Measurements from ENCODE around the gene TTC7B. TPM values are rescaled to one million over a fixed set of nuclear protein-coding genes. Genes with fewer than 3 reads are reported as not detected.
A peak's percentile ranks its signal among the peaks of the same experiment; 100 is the strongest.

TTC7B gene
- total RNA-seq, 4 donors from 2014 or later, result 8.4 to 11.2 (median 9.2) TPM

DNA sequence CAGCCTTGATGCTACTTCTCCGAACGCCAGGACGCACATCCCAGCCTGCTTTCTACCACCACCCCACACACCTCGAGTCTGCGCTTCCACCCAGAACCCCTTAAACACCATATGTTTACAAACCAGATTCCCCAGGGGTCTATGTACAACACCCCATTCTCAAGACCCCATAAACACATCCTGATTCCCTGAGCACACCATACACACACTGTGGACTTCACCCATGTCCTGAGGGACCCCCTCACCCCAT lies 733 bp downstream of the TTC7B start:
- no peak for DNase-seq
- Histone ChIP-seq H3K9me3 (no peaks in the 10 kb centered on the region), H3K4me1 (peaks cover 3 to 20% (median 10%) of the 10 kb centered on the region in 4 donors), H3K27ac (peak overlapping the region in 1 of 4 donors; percentile 40), H3K36me3 (no peaks in the 10 kb centered on the region), H3K27me3 (peaks cover 7% of the 10 kb centered on the region), H3K4me3 (peak overlapping the region; percentile 50 to 65 (median 58))
- intact Hi-C loops (cut with DNase I; ENCODE audit: low total_unique reads), result no loop called here
- 40 to 51% methylated on average over 1 to 5 of the region's 5 CpGs for WGBS, 2 donors (ENCODE audit: low coverage in 1 of 2)
- TF ChIP-seq POLR2A (IDR thresholded peaks at IDR 0.05) (no peak), POLR2AphosphoS5 (IDR thresholded peaks at IDR 0.05) (no peak), EP300 (IDR thresholded peaks at IDR 0.05; ENCODE audit: low read depth) (no peak)
- TF ChIP-seq, protein P1, sequence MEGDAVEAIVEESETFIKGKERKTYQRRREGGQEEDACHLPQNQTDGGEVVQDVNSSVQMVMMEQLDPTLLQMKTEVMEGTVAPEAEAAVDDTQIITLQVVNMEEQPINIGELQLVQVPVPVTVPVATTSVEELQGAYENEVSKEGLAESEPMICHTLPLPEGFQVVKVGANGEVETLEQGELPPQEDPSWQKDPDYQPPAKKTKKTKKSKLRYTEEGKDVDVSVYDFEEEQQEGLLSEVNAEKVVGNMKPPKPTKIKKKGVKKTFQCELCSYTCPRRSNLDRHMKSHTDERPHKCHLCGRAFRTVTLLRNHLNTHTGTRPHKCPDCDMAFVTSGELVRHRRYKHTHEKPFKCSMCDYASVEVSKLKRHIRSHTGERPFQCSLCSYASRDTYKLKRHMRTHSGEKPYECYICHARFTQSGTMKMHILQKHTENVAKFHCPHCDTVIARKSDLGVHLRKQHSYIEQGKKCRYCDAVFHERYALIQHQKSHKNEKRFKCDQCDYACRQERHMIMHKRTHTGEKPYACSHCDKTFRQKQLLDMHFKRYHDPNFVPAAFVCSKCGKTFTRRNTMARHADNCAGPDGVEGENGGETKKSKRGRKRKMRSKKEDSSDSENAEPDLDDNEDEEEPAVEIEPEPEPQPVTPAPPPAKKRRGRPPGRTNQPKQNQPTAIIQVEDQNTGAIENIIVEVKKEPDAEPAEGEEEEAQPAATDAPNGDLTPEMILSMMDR (IDR thresholded peaks at IDR 0.05), result no peak
- in situ Hi-C loops (cut with MboI; ENCODE audit: low pct_ligation_motif_present in 1 of 4, low pct_unique_long_range_greater_than_20kb in 1 of 4, low sequenced_read_pairs in 3 of 4), result no loop called here

DNA sequence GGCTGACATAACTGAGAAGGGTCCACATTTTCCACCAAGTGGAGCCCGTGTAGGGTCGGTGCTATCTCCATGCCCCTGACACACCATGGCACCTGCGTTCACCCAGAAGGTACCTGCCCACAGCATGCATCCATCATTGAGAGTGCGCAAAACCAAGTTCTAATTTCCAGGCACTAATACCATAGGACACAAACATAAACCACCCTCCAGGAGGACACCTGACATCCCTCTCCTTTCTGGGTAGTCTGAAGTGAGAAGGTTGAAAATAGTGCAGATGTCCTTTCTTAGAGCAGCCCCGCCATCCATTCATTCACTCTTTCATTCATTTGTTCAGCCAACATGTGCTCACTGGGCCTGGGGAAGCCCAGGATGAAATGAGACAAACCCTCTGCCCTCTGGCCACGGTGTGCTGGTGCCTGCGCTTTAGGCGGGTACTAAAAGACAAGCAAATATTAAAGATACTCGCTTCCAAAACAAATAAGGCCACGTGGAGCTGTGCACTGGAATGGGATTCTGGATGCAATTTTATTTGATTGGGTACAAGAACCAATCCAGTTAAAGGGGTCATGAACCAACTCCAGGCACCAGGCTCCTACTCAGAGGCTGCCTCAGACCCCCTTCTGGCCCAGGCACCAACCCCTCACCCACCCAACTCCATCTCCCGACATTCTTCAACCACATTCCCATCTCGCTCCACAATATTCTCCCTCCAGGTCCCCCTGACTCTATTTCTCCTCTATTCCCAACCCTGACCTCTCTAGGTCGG lies 1.2 kb downstream of the TTC7B start:
- no peak overlapping the region for H3K27ac ChIP-seq
- TF ChIP-seq, protein P1 (IDR thresholded peaks at IDR 0.05), result no peak
- no peak for TF ChIP-seq EP300 (IDR thresholded peaks at IDR 0.05; ENCODE audit: low read depth)
- no peak for TF ChIP-seq POLR2AphosphoS5 (IDR thresholded peaks at IDR 0.05)
- TF ChIP-seq POLR2A (IDR thresholded peaks at IDR 0.05), result no peak
- no peak for DNase-seq
- H3K4me3 ChIP-seq, result peak overlapping the region; percentile 50 to 65 (median 58)
- intact Hi-C loops (cut with DNase I; ENCODE audit: low total_unique reads), result no loop called here
- H3K9me3 ChIP-seq, result no peaks in the 10 kb centered on the region
- in situ Hi-C loops (cut with MboI; ENCODE audit: low pct_ligation_motif_present in 1 of 4, low pct_unique_long_range_greater_than_20kb in 1 of 4, low sequenced_read_pairs in 3 of 4), result no loop called here
- H3K27me3 ChIP-seq, result peaks cover 7% of the 10 kb centered on the region
- peaks cover 3 to 20% (median 10%) of the 10 kb centered on the region in 4 donors for H3K4me1 ChIP-seq
- 42 to 66% methylated on average over 8 to 13 of the region's 13 CpGs for WGBS, 2 donors (ENCODE audit: low coverage in 1 of 2)
- no peaks in the 10 kb centered on the region for H3K36me3 ChIP-seq

DNA sequence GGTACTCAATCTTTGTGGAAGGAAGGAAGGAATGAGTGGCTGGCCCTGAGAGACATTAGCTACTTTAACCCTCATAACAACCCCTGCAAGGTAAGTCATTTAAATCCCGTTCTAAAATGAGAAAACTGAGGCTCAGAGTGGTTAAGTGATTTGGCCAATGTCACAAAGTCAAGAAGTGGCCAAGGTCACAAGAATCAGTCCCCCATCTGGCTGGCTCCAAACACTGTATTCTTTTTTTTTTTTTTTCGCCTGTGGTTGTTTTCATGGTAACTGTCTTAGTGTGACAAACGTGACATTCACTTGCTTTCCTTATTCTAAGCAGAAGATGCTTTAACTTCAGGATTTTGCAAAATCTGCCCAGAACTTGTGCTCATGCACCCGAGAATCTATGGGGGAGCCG lies 2.8 kb downstream of the TTC7B start:
- H3K9me3 ChIP-seq, result no peaks in the 10 kb centered on the region
- no peak overlapping the region for H3K4me3 ChIP-seq
- intact Hi-C loops (cut with DNase I; ENCODE audit: low total_unique reads), result no loop called here
- peaks cover 3 to 21% (median 12%) of the 10 kb centered on the region in 4 donors for H3K4me1 ChIP-seq
- in situ Hi-C loops (cut with MboI; ENCODE audit: low pct_ligation_motif_present in 1 of 4, low pct_unique_long_range_greater_than_20kb in 1 of 4, low sequenced_read_pairs in 3 of 4), result no loop called here
- DNase-seq, result no peak
- TF ChIP-seq POLR2AphosphoS5 (IDR thresholded peaks at IDR 0.05) (no peak), EP300 (IDR thresholded peaks at IDR 0.05; ENCODE audit: low read depth) (no peak), POLR2A (IDR thresholded peaks at IDR 0.05) (no peak)
- TF ChIP-seq, protein P1 (IDR thresholded peaks at IDR 0.05), result no peak
- no peak overlapping the region for H3K27ac ChIP-seq
- 83% methylated on average over 5 of the region's 5 CpGs; no CpG with 5 or more reads in 1 of the 2 donors for WGBS, 2 donors (ENCODE audit: low coverage in 1 of 2)
- no peaks in the 10 kb centered on the region for H3K36me3 ChIP-seq
- peaks cover 7% of the 10 kb centered on the region for H3K27me3 ChIP-seq

DNA sequence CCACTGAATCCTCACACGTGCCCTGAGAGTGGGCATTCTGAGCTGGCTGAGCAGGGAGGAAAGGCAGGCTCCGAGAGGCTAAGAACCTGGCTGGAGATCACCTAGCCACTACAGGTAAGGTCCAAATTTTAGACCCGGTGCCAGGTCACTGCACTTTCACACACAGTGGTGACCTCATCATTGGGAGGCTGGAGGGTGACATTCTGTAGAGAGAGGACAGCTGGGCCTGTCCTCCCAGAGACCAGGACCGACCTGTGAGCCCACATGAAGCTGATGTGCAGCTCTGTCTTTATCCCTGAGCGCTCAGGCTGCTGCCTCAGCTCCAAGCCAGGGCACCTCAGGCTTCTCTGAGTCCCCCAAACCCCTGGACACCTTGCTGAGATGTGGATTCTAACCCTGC lies 4.1 kb downstream of the TTC7B start:
- peaks cover 12 to 34% (median 24%) of the 10 kb centered on the region in 4 donors for H3K4me1 ChIP-seq
- H3K4me3 ChIP-seq, result no peak overlapping the region
- in situ Hi-C loops (cut with MboI; ENCODE audit: low pct_ligation_motif_present in 1 of 4, low pct_unique_long_range_greater_than_20kb in 1 of 4, low sequenced_read_pairs in 3 of 4), result no loop called here
- peaks cover 7% of the 10 kb centered on the region for H3K27me3 ChIP-seq
- H3K36me3 ChIP-seq, result no peaks in the 10 kb centered on the region
- intact Hi-C loops (cut with DNase I; ENCODE audit: low total_unique reads), result no loop called here
- TF ChIP-seq POLR2A (IDR thresholded peaks at IDR 0.05), result no peak
- TF ChIP-seq, protein P1 (IDR thresholded peaks at IDR 0.05), result no peak
- TF ChIP-seq POLR2AphosphoS5 (IDR thresholded peaks at IDR 0.05), result no peak
- no peak for TF ChIP-seq EP300 (IDR thresholded peaks at IDR 0.05; ENCODE audit: low read depth)
- DNase-seq, result no peak
- no peaks in the 10 kb centered on the region for H3K9me3 ChIP-seq
- H3K27ac ChIP-seq, result no peak overlapping the region
- 93% methylated on average over 5 of the region's 5 CpGs; no CpG with 5 or more reads in 1 of the 2 donors for WGBS, 2 donors (ENCODE audit: low coverage in 1 of 2)
